GM23338 (cell line): ENCODE data around the gene IFITM10. TPM values are rescaled to one million over a fixed set of nuclear protein-coding genes. Genes with fewer than 3 reads are reported as not detected.
A peak's percentile ranks its signal among the peaks of the same experiment; 100 is the strongest.

Source experiments
- ATAC-seq: fragments of 200-7000 bp; cut with Tn5 transposase; 3 replicates; pipeline ENCODE4 v1.9.1; 2020
- DNase-seq: peaks from one replicate; pipeline ENCODE4 v3.0.0-alpha.2; 2015; ENCODE audit warnings: low spot score
- H2AFZ ChIP-seq: fragments of 200-600 bp; sonication (generic); 2 replicates; pipeline ENCODE4 v1.8.0; 2016; ENCODE audit warnings: antibody characterized with exemption, mild to moderate bottlenecking, moderate library complexity
- H3F3A ChIP-seq: fragments of 200-600 bp; sonication (generic); replicated peaks from 2 replicates; pipeline ENCODE4 v1.8.0; 2017; ENCODE audit warnings: antibody characterized with exemption, mixed run types, low read depth
- H3K27ac ChIP-seq: fragments of 200-600 bp; sonication (generic); 2 replicates; pipeline ENCODE4 v1.6.1; 2016; ENCODE audit warnings: low read depth
- H3K27me3 ChIP-seq: fragments of 200-600 bp; sonication (generic); 2 replicates; pipeline ENCODE4 v1.8.0; 2016; ENCODE audit warnings: mild to moderate bottlenecking, mixed run types, moderate library complexity; ENCODE audit not compliant: insufficient read depth
- H3K36me3 ChIP-seq: fragments of 200-600 bp; sonication (generic); 2 replicates; pipeline ENCODE4 v1.8.0; 2016; ENCODE audit warnings: mild to moderate bottlenecking; ENCODE audit not compliant: insufficient read depth
- H3K4me1 ChIP-seq: fragments of 200-600 bp; sonication (generic); 2 replicates; pipeline ENCODE4 v1.8.0; 2016; ENCODE audit warnings: mild to moderate bottlenecking, moderate library complexity; ENCODE audit not compliant: insufficient read depth
- H3K4me2 ChIP-seq: fragments of 200-600 bp; sonication (generic); 2 replicates; pipeline ENCODE4 v1.7.1; 2017; ENCODE audit warnings: mixed run types
- H3K4me3 ChIP-seq: fragments of 200-600 bp; sonication (generic); 2 replicates; pipeline ENCODE4 v1.6.1; 2016; ENCODE audit warnings: mixed run types
- H3K79me2 ChIP-seq: fragments of 200-600 bp; sonication (generic); replicated peaks from 2 replicates; pipeline ENCODE4 v1.8.0; 2017; ENCODE audit warnings: mild to moderate bottlenecking; ENCODE audit not compliant: insufficient read depth
- H3K9me2 ChIP-seq: fragments of 200-600 bp; sonication (generic); 2 replicates; pipeline ENCODE4 v1.8.0; 2017; ENCODE audit not compliant: insufficient read depth
- H4K20me1 ChIP-seq: fragments of 200-600 bp; sonication (generic); replicated peaks from 2 replicates; pipeline ENCODE4 v1.8.0; 2017; ENCODE audit warnings: mild to moderate bottlenecking; ENCODE audit not compliant: insufficient read depth
- H3K27ac Mint-ChIP-seq: 2 replicates; pipeline ENCODE4 v1.8.0; 2020; ENCODE audit warnings: inconsistent platforms, mild to moderate bottlenecking, moderate library complexity, mixed read lengths
- H3K27me3 Mint-ChIP-seq: 3 replicates; pipeline ENCODE4 v1.8.0; 2022; ENCODE audit warnings: low read depth, mild to moderate bottlenecking, moderate library complexity, mixed read lengths, inconsistent platforms; ENCODE audit not compliant: insufficient read depth, poor library complexity
- H3K36me3 Mint-ChIP-seq: 3 replicates; pipeline ENCODE4 v1.8.0; 2021; ENCODE audit warnings: low read depth, mild to moderate bottlenecking, inconsistent platforms, moderate library complexity, mixed read lengths
- H3K4me1 Mint-ChIP-seq: 3 replicates; pipeline ENCODE4 v1.8.0; 2020; ENCODE audit warnings: mild to moderate bottlenecking, inconsistent platforms, mixed read lengths
- H3K4me3 Mint-ChIP-seq: 3 replicates; pipeline ENCODE4 v1.8.0; 2021; ENCODE audit warnings: moderate library complexity, mild to moderate bottlenecking, inconsistent platforms, mixed read lengths
- H3K9me3 Mint-ChIP-seq: 3 replicates; pipeline ENCODE4 v1.8.0; 2020; ENCODE audit warnings: moderate library complexity, mild to moderate bottlenecking, inconsistent platforms, mixed read lengths
- ETS1 ChIP-seq: IDR thresholded peaks from 2 replicates; pipeline ENCODE4 v1.6.1; 2016; ENCODE audit warnings: antibody characterized with exemption
- JUNB ChIP-seq: IDR thresholded peaks from one replicate; pipeline ENCODE4 v1.6.1; 2016; ENCODE audit warnings: antibody characterized with exemption; ENCODE audit not compliant: unreplicated experiment
- STAT1 ChIP-seq: IDR thresholded peaks from one replicate; pipeline ENCODE4 v1.6.1; 2016; ENCODE audit warnings: antibody characterized with exemption; ENCODE audit not compliant: unreplicated experiment
- ZNF462 ChIP-seq: fragments of 250-450 bp; sonication (Bioruptor Pico); IDR thresholded peaks from 2 replicates; pipeline ENCODE4 v1.5.0; 2020; ENCODE audit warnings: mild to moderate bottlenecking, moderate library complexity
- long read RNA-seq: library from polyadenylated mRNA; unstranded; transcript quantifications from one replicate; pipeline ENCODE4 v2.0.0, GENCODE V29; 2020; ENCODE audit not compliant: unreplicated experiment
- polyA plus RNA-seq: library from polyadenylated mRNA; unstranded; fragments of >200 nt; fragmentation: Nextera tagmentation; extraction: Ambion mirVana; gene quantifications from 2 replicates; pipeline ENCODE4 v1.2.1, GENCODE V29; 2016
- total RNA-seq: library from RNA; depleted of rRNA; stranded (reverse); fragments of >200 nt; shearing (Covaris generic); gene quantifications from 2 replicates; pipeline ENCODE4 v1.2.3, GENCODE V29; 2014; rRNA removed

The IFITM10 gene
- total RNA-seq (not detected in 2 replicates), polyA plus RNA-seq (0.06 TPM in 1 of 2 replicates, not detected in the other)
- long read RNA-seq: 0 reads

GRCh38 chr11:1750481-1750839, at the start of gene IFITM10:
Gene IFITM10 (minus strand): TSS chr11:1750595. CDS start chr11:1750442, 153 bp downstream.
- Histone ChIP-seq H3K36me3 (no peaks in the 10 kb centered on the region), H3K4me3 (peak within 1 kb of the TSS; percentile 62), H4K20me1 (no peaks in the 10 kb centered on the region), H3K27ac (no peak within 1 kb of the TSS), H3K79me2 (no peaks in the 10 kb centered on the region), H3K4me2 (peak within 1 kb of the TSS; percentile 88), H3K27me3 (peaks cover 36% of the 10 kb centered on the region), H3F3A (peaks cover 9% of the 10 kb centered on the region; the same call in 1 of the 2 replicates), H2AFZ (no peak within 1 kb of the TSS), H3K9me2 (no peaks in the 10 kb centered on the region), H3K4me1 (no peaks in the 10 kb centered on the region; the same call in 1 of the 2 replicates)
- Mint-ChIP-seq H3K4me3 (peak within 1 kb of the TSS; percentile 45), H3K27me3 (peaks cover 37% of the 10 kb centered on the region), H3K27ac (no peak within 1 kb of the TSS), H3K36me3 (peaks cover 10% of the 10 kb centered on the region), H3K9me3 (peaks cover 7% of the 10 kb centered on the region), H3K4me1 (peaks cover 11% of the 10 kb centered on the region; the same call in 2 of the 3 replicates)
- peak; percentile 50 for DNase-seq
- TF ChIP-seq ZNF462 (no peak), ETS1 (no peak), STAT1 (no peak), JUNB (no peak)
- ATAC-seq: peak; percentile 65
